GM11168 (cell line): Measurements from ENCODE around the gene SLC44A5.
"Not testable (repeated sequence)": the region's sequence is repeated elsewhere in the genome, so short reads cannot be mapped to it uniquely, and the experiment has no call there.

Experiments used
- in situ Hi-C: fragments of 300-500 bp; cut with MboI; formaldehyde crosslinking; loops from one replicate; pipeline ENCODE4 v1.12.0; 2022; ENCODE audit warnings: low sequenced_read_pairs; ENCODE audit not compliant: unreplicated experiment

The SLC44A5 gene

DNA sequence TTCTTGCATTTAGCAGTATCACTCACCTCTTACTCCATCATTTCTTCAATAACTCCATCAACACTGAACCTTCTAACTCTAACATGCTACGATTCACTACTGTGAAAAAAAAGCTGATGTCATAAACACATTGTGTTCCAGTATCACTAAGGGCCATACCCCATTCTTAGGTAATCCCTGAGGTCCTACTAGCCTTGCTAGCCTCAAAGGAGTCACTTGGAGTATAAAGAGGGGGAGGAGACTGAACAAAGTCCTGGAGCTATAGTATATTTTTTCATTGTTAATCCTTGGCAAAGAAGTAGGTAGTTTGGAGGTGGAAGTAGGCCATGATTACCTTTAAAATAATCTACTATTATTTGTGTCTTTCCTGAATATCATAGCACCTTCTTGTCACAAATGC, at the start of gene SLC44A5:
Gene SLC44A5 (minus strand): TSS at position 101 of the 400 bp plus-strand sequence. CDS start 69,667 bp downstream, outside the sequence.
- in situ Hi-C loops, result loop anchor here (25.0 kb wide), 1 partner anchor 349 kb away; no protein-coding TSS in a partner anchor

DNA sequence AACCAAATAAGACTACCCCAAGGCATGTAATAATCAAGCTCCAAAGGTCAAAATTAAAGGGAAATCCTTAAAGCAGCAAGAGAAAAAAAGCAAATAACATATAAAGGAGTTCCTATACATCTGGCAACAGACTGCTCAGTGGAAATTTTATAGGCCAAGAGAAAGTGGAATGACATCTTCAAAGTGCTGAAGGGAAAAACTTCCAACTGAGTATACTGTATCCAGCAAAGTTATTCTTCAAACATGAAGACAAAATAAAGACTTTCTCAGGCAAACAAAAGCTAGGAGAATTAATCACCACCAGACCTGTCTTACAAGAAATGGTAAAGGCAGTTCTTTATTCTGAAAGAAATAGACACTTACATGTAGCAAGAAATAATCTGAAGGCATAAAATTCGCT, 45.0 kb upstream of the SLC44A5 start:
- in situ Hi-C loops, result no loop called here

DNA sequence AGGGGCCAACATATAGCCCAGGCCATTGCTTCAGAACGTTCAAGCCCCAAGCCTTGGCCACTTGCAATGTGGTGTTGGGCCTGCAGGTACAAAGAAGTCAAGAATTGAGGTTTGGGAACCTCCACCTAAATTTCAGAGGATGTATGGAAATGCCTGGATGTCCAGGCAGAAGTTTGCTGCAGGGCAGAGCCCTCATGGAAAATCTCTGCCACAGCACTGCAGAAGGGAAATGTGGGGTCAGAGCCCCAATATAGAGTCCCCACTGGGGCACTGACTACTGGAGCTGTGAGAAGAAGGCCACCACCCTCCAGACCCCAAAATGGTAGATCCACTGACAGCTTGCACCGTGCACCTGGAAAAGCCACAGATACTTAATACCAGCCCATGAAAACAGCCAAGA, 36.3 kb upstream of the SLC44A5 start:
- in situ Hi-C loops, result not testable (repeated sequence)

DNA sequence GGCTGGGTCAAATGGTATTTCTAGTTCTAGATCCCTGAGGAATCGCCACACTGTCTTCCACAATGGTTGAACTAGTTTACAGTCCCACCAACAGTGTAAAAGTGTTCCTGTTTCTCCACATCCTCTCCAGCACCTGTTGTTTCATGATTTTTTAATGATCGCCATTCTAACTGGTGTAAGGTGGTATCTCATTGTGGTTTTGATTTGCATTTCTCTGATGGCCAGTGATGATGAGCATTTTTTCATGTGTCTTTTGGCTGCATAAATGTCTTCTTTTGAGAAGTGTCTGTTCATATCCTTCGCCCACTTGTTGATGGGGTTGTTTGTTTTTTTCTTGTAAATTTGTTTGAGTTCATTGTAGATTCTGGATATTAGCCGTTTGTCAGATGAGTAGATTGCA, 34.2 kb upstream of the SLC44A5 start:
- in situ Hi-C loops, result not testable (repeated sequence)

DNA sequence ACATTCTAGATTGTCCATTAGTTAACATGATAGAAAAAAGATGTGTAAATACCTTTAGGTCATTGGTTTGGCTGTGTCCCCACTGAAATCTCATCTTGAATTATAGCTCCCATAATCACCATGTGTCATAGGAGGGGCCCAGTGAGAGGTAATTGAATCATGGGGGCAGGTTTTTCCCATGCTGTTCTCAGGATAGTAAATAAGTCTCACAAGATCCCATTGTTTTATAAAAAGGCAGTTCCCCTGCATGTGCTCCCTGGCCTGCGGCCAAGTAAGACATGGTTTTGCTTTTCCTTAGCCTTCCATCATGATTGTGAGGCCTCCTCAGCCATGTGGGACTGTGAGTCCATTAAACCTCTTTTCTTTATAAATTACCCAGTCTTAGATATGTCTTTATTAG, 32.5 kb upstream of the SLC44A5 start:
- in situ Hi-C loops, result no loop called here

DNA sequence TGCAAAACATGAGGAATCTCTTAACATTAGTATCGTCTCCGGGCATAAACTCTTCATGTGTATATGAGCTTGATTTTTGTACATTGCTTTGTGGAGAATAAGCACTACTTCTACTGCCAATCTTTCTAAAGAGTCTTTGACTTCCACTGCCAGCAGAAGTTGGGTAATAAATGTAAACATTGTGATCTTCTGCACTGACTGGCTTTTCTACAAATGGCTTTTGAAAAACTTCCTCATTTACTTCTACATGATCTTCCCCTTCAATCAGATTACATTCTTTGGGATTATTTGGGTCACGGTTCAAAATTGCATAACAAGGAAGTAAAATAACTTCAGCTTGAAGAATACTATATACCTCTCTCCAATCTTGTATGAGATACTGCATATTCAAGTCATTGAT, 30.4 kb upstream of the SLC44A5 start:
- in situ Hi-C loops, result no loop called here

DNA sequence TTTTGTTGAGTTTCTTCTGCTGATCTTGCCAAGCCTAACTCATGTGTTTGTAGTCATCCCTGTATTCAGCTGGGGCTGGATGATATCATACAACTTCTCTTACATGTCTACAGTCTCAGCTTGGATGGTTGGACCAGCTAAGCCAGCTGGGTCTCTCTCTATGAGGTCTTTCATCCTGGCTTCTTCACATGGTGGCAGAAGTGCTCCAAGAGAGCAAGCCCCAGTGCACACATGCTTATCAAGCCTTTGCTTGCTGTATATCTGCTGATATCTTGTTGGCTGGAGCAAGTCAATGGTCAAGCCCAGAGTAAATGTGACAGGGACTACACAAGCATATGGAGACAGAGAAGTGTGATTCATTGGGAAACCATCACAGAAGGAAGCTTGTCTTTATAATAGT, 29.2 kb upstream of the SLC44A5 start:
- in situ Hi-C loops, result no loop called here

DNA sequence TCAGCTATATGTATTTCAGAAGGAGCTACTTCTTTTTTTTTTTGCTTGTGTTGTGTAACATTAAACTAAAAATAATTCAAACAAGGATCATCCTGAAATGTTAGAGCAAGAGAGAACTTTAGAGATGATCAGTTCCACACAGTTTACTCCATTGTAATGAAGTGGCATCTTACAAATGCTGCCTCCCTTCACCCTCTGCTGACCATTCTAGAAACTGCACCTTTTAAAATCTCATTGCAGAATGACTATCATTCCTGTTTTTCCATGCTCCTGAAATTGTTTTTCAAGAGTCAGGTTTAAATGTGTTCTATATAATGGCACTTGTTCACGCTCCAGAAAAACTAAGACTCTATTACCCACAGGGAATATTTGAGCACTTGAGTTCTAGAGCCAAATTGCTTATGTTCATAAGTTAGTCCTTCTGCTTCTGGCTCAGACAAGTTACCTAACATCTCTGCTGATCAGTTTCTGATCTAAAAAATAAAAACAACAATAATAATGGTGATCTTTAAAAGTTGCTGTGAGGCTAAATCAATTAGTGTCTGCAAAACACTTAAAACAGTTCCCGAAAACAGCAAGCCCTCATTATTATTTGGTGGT, 21.5 kb upstream of the SLC44A5 start:
- in situ Hi-C loops, result no loop called here

DNA sequence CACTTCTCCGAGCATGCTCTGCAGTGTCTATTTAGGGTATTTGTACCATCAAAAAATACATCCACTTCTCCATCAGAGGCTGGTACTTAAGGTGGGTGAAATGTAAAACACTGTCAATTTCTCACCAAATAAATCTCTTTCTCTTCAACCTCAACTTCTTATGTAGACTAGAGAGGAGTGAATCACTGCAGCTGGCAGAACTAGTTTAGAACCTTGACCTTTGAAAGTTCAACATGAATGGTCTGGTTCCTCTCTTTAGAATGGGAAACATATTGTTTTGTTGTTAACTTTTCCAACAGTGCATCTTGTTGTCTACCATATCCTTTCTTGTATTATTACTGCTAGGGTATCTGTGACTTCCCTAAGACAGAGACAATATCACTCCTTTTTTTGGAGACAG, 20.1 kb upstream of the SLC44A5 start:
- in situ Hi-C loops, result no loop called here

DNA sequence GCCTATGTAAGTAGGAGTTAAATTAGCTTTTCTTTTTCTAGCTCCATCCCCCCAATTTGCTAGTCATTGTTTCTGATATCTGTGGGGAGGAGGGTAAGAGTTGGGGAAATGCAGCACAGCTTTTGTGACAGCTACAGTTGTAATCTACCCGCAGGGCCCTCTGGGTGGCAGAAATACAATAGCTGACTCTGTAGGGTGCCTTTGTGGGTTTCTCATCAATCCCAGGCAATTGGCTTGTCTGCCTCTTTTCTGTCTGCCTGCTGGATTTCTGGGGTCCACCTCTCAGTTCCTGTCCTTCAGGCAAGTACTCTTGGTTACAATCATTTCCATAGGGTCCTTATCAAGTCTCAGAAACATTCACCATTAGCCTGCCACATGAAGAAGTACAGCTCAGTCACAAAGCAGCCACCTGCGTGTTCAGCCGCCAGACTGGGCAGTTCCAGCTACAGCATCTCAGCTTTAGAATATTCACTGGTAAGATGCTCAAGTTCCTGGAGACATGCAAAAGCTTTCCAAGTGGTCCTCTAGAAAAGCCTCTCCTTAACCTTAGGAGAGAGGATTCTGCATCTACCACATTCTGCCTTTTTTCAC, 19.2 kb upstream of the SLC44A5 start:
- in situ Hi-C loops, result no loop called here

DNA sequence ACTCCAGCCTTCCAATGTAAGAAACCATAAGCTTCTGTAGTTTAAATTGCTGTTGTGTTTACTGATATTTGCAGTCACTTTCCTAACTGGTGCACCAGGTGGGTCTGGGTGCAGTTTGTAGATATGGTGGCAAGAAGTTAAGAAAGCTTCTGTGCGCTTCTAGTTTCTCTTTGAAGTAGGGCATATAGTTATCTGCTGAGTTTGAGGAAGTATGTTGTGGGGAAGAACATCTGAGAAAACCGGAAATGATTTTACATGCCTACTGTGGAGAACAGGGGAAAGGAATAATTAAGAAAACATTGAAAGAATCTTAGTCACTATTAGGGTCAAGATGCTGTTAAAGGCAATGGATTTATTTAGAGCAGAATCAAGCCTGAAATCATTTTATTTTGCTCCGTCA, 14.9 kb upstream of the SLC44A5 start:
- in situ Hi-C loops, result no loop called here

DNA sequence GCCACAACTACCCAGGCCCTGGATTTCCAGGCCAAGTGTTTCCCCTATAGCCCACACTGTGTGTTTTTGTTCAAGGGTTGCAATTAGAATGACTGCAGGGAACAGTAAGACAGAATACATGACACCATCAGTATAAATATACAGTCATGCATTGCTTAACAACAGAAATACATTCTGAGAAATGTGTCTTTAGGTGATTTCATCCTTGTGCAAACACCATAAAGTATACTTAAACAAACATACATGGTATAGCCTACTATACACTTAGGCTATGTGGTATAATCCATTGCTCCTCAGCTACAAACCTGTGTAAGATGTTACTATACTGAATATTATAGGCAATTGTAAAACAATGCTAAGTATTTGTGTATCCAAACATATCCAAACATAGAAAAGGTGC, 7.5 kb upstream of the SLC44A5 start:
- in situ Hi-C loops, result loop anchor here (25.0 kb wide), 1 partner anchor 356 kb away; no protein-coding TSS in a partner anchor

DNA sequence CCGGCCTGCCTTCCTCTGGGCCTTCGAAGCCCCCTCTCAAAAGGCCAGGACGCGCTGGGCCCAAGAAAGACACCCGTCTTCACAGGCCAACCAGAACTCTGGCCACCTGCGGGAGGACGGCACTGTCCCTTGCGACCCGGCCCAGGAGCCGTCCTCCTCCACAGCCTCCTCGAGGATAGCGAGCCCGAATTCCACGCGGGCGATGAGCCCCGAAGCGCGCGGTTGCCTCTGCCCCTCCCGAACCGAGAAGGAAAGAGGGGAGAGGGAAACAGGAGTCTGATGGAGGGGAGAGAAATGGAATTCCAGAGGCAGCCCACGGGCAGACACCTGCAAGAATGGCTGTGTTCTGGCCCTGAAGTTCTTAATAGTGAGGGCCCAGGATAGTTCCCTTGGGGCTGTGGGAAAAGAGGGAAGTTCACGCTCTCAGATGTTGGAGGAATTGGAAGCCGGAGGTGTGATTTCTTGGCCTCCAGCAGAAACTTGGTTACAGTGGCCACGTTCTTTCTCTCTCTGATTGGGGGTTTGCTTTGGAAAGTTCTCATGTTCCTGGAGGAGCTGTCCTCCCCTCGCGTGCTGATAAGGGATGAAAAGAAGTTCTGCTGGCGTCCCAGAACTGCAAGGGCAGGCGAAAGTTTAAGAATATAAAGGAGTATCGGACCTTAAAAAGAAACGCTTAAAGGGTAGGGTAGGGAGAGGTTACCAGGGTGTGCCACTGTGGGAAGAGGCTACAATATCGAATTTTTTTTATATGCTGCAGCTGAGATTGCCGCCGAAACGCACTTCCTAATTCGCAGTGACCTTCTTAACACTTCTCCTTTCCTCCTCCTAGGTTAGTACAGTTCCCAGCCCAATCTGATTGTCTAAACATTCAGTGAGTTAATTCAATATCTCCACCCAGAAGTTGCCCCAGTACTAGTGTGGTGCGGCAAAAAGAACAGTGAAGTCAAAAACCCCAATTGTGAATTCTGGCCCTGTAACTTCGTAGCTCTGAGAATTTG, 5.8 kb upstream of the SLC44A5 start:
- in situ Hi-C loops, result loop anchor here (25.0 kb wide), 1 partner anchor 354 kb away; no protein-coding TSS in a partner anchor

DNA sequence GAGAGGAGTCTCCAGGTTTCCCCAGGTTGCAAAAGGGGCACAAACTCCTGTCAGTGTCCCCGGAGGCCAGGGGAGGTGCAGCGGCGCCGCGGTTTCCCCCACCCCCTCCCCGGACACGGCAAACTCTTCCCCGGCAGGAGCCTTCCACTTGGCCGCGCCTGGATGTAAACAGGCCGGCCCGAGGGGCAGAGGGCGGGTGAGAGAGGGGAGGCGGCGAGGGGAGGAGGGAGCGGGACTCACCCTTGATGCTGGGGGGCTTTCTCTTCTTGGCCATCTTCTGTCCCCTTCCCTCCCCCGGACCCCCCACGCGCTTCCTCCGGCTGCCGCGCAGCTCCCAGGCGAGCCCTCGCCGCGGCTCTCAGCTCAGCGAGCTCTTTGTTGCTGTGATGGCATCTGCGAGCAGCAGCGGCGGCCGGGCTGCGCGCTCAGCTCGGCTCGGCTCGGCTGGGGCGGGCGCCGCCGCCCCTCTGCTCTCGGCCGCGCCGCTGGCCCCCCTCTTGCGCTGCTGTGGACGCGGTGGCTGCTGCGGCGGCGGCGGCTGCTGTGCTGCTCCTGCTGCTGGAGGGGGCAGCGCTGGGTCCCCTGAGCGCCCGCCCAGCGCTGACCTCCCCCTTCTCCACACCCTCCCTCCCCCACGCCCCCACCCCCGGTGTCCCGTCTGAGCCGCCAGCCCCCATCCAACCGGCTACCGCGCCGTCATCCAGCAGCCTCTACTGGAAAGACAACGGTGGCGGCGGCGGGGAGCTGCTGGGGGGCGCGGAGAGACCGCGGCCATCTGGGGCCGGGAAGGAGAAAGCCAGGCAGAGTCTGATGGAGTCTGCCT, 4.9 kb upstream of the SLC44A5 start:
- in situ Hi-C loops, result loop anchor here (25.0 kb wide), 1 partner anchor 354 kb away; no protein-coding TSS in a partner anchor

DNA sequence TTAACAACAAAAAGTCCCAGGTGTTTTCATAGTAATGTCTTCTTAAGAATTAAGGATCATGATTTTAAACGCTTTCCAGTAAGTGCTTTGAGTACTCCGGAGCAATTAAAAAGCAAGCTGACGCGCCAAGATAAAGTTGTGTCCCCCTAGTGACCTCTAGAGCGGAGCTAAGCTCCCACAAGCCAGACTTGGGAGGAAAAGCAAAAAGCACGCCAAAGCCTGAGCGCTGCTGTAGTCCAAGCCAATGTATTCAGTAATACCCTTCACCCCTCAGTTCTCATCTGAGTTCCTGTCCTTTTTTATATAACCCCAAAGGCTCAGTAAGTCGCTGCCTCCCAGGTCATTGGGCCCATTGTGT, 3.5 kb upstream of the SLC44A5 start:
- in situ Hi-C loops, result loop anchor here (25.0 kb wide), 1 partner anchor 352 kb away; no protein-coding TSS in a partner anchor

DNA sequence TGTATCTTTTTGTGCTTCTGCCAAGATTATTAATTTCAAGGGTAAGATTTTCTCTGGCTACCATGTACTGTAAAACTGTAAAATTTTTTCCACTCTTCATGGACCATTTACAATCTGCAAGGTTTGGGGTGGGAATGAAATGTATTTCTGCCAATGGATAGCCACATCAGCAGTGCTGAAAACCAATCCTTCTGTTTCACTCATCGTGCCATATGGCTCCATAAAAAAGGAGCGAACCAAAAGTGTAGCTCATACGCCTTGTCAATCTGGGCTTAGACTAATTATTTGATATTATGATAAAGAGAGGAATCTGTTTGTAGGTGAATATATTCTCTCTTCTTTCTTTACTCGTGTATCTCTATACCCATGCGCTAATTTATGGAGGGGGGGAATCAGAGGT, 3.0 kb upstream of the SLC44A5 start:
- in situ Hi-C loops, result loop anchor here (25.0 kb wide), 1 partner anchor 352 kb away; no protein-coding TSS in a partner anchor

DNA sequence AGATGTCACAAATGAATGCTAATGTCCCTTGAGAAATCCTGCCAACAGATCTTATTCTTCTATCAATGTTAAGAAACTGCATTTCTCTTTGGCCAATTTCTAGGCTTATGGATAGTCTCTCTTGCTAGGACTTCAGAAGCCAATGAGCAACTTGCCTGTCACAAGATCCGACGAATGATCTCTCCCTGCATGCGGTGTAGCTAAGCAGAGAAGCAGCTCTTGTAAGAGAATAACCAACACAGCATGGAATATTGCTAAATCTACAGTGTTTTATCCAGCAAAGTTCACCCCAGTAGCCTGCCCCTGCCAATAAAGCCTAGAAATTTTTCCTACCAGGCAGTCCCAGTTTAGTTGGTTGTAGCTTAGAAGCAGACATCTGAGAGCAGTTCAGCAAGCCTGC, 2.1 kb upstream of the SLC44A5 start:
- in situ Hi-C loops, result loop anchor here (25.0 kb wide), 1 partner anchor 351 kb away; no protein-coding TSS in a partner anchor

DNA sequence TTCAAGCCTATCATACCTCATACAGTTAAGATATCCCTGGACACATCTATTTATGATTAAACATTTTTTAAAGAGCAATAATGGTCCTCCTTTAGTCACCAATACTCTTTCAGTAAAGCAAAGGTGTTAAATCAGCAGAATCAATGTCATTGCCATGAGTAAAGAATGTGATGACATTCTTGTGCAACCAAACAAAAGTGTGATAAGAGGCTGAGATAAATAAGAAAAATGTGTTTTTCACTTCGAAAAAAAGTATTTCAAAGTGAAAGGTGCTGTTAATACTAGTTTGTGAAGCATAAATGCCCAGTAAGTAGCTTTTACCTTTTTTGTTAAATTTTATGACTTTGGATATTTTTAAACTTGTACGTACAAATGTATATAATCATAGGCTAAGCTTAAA, 8.4 kb downstream of the SLC44A5 start:
- in situ Hi-C loops, result loop anchor here (25.0 kb wide), 1 partner anchor 340 kb away; no protein-coding TSS in a partner anchor

DNA sequence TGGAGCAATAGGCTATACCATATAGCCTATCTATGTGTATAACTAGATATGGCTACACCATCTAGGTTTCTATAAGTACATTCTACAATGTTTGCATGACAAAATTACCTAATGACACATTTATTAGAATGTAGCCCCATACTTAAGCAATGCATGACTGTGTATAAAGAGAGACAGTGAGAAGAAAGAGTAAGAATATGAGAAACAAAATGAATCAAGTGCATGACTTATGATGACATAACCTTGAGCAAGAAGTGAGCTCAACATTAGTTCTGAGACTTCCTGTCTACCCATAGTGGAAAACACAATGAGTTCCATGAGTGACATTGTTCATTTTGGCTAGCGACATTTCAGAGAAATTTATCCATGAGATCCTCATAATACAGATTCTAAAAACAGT, 10.1 kb downstream of the SLC44A5 start:
- in situ Hi-C loops, result loop anchor here (25.0 kb wide), 1 partner anchor 338 kb away; no protein-coding TSS in a partner anchor

DNA sequence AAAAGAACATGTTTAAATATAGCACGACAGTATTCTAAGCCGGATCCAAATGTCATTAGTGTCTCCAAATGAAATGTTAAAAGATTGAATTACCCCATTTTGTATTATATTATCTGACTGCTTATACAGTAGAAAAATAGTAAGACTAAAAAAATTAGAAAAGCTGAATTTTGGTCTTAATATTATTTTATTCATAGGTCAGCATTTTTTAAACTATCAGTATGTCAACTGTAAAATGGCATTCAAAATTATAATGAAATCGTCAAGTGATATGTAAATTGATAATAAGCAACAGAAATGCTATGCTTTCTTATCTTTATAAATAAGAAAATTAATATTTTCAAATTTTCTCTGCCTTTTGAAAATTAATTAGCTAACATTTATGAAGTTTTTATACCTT, 16.6 kb downstream of the SLC44A5 start:
- in situ Hi-C loops, result no loop called here
